NCI-H1417 treated with DMSO at 0.1 percent for 48 hours (cell line): ENCODE results near the gene PRKCE.
"Not testable (repeated sequence)": the region's sequence is repeated elsewhere in the genome, so short reads cannot be mapped to it uniquely, and the experiment has no call there.

Source experiments
- DNase-seq: peaks from one replicate; lab custom pipeline; 2025; lab: John Stamatoyannopoulos, UW

Gene PRKCE

DNA sequence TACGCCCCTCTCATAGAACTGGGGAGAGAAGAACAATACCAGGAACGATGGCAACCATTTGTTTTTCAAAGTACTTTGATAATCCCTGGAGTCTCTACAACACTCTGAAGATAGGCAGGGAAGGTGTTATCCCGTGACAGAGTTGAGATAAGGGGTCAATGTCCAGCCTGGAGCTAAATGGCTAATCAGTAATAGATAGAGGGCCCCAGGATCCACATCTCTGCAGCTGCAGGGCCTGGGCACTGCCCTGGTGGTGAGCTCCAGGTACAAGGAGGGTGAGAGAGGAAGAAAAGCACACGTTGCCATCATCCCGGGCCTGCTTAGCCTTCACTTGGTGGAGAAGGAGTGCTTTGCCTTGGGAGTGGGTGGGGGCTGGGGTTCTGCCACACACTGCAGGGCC, 260.6 kb downstream of the PRKCE start:
- no peak for DNase-seq

DNA sequence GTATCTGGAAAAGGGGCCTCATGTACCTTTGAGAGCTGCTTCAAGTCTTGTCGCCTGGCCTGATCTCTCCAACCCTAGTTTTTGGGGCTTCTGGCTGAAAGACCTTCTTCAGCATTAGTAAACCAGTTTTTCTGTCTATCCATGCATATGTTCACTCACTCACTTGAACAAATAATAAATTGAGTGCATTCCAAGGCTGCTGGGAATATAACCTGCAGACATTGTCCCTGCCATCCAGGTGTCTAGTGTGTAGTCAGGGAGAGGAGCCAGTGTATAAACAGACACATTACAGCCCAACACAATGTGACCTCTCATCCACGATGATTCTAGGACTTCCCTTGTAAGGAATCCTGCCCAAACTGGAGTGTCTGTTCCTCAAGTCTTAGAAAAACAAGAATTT, 262.1 kb downstream of the PRKCE start:
- no peak for DNase-seq

DNA sequence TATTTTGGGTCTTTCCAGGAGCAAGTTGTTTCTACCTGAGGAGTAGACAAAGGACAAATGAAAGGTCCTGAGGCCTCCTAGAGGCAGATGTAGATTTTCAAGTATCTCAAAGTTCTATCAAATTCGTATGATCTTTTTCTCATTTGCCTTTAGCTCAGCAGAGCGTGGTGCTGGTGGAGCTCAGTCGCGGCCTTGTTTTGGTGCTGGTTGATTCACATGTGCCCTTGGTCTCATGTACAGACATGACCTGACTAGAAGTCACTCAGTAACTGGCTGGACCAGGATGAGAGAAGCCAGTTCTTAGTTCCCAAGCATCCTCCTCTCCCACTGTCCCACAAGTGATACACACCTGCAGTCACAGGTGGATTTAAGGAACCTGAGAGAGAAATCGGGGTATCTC, 264.0 kb downstream of the PRKCE start:
- no peak for DNase-seq

DNA sequence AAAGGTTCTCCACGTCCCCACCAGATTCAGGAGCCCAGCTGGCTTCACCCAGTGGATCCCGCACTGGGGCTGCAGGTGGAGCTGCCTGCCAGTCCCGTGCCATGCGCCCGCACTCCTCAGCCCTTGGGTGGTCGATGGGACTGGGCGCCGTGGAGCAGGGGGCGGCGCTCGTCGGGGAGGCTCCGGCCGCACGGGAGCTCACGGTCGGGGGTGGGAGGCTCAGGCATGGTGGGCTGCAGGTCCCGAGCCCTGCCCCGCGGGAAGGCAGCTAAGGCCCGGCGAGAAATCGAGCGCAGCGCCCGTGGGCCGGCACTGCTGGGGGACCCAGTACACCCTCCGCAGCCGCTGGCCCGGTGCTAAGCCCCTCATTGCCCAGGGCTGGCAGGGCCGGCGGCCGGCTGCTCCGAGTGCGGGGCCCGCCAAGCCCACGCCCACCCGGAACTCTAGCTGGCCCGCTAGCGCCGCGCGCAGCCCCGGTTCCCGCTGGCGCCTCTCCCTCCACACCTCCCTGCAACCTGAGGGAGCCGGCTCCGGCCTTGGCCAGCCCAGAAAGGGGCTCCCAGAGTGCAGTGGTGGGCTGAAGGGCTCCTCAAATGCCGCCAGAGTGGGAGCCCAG, 266.2 kb downstream of the PRKCE start:
- DNase-seq = not testable (repeated sequence)

DNA sequence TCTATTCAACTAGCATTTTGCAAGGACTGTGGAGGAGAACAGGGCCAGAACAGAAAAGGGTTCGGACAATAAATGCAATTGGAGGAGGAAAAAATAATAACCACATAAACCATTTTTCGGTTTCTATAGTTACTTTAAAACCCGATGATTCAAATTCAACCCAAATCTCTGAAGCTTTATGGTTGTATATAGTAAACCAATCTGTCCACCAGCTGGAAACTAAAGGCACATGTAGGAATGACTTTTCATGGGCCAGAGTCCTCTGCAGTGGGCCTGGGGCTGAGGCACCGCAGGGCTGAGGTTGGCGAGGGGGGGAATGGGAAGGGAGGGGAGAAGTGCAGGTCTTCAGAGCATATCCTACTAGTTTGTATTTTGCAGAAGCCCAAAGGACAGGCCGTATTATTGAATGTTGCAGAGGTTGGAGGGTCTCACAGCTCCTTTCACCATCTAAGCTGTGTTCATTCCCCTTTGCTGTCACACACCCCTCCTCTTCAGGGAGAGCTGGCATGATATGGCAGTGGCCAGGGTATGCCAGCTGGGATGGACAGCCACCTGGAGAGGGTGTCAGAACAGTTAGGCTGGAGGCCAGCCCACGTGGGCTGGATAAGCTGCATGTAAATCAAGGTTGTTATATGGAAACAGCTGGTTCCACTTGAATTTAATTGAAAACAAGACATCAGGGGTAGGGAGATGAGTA, 267.1 kb downstream of the PRKCE start:
- no peak for DNase-seq

DNA sequence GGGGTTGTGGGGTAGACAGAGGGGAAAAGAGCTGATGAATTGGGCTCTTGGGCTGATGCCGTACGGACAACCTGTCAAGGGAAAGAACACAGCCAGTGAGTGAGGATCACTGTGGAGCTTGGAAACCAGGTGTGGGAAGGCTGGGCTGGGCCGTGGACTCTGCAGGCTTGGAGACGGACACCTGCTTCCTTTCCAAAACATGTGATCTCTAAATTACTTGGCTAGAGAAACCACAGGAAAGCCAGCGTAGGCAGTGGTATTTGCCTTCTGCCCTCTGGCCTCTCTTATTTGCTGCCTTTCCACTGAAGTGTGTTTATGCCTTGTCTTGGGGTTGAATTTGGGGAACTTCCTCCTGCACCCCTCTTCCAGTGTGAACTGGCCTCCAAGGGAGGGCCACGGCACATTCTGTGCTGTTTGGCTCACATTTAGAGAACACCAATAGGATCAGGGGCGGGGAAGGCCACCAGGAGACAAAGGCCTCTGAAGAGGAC, 267.7 kb downstream of the PRKCE start:
- no peak for DNase-seq

DNA sequence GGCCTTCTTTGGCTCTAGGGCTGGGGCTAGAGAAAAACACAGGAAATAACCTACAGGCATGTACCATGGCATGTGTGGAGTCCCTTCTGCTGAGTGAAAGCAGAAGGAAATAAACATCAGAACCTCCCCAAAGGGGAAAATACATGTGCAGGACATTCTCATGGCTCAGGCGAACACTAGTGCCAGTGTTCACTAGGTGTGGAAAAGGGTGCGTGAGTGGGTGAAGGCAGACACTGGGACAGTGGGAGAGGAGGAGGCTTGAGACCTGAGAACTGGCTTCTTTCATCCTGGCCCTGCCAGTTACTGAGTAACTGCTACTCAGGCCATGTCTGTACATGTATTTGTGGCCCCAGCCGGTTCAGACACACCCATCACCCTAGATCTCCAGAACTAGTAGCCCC, 268.2 kb downstream of the PRKCE start:
- DNase-seq = no peak

DNA sequence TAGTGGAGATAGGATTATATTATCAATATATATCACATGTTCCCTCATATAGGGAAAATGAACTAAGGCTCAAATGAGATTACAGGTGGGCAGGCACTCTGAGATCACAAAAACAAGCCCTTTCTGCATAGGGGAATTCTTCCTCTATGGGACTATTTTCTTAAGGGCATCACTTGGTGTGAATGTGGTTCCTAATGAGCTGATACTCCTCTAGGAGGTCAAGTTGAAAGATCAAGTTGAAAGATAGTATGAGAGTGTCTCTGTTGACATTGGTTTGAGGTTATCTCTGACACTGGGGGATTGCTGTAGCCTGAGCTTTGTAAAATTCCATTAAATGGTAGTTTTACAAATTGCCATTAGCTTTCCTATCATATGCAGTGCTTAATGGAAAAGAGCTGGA, 270.4 kb downstream of the PRKCE start:
- DNase-seq = no peak

DNA sequence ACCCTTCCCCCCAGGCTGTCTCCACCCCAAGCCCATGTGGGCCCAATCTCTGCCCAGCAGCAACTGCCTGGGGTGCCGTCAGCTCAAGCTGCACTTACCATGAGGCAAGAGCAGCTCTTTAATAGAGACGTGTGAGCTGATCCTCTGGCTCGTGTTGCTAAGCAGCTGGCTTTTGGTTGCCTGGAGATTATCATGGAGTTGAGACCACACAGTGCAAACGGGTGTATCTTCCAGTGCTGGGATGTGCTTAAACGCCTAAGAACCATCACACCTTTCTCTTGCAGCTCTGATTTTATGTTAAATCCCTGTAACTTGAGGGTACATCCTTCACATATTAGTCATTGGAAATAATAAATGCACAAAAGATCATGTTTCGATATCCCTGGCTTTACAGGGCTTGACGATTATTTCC, 271.1 kb downstream of the PRKCE start:
- peak; percentile 48 for DNase-seq

DNA sequence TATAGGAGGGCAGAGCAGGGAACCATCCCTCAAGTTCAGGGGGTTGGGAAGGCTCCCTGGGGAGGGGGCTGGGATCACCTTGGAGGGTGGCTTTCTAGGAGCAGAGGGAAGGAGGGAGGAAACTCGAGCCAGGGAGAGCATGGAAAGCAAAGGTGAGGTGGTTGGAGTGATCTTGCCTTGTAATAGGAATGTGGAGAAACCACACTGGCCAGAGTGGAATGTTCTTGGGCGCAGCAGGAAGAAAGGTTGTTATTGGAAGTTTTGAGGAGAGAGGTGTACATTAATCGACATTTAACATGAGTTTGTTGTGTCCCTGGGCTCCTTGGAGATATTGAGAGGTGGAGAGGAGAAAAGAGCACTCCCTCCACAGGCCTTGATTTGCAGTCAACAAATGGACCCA, 272.2 kb downstream of the PRKCE start:
- DNase-seq = no peak

DNA sequence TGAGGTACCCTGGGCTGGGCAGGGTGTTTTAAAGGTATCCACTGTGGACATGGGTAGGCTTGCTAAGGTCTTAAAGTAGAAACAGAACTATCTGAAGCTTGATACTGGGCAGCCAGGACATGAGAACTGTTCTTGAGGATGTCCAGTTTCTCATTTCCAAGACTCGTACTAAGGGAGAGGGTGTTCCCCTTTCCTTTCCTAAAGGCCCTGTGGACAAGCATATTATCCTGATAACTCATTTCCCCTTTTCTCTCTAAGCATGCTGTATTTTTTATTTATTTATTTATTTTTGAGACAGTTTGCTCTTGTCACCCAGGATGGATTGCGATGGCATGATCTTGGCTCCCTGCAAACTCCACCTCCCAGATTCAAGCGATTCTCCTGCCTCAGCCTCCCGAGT, 273.6 kb downstream of the PRKCE start:
- DNase-seq = no peak

DNA sequence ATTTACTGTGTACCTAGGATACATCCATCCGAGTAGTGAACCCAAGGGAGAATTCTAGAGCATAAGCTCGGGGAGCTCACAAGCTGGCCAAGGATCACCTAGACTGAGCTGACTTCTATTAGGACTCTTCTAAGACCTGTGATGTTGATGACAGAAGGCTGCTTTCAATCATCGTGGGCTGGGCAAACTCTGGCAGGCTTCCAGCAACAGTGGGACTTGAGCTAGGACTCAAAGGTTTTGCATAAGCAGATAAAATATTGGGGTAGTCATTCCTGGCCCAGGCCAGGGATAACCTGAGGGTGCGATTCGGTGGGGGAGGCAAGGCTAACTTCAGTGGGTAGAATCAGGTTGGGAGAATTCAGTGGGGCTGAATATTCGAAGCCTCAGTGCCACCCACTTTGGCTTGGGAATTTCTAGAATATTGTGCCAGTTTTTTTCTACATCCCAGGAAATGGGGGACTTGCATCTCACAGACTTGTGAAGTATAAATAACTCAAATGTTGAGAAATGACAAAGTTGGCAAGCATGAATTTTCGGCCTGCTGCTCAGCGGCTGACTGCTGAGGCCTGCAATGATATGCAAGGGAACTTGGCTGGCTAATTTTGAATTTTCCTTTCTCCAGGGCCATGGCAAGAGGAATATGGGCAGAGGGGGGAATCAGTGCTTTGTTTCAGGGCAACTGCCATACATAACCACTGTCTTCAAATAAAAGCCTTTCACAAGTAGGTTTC, 274.3 kb downstream of the PRKCE start:
- no peak for DNase-seq

DNA sequence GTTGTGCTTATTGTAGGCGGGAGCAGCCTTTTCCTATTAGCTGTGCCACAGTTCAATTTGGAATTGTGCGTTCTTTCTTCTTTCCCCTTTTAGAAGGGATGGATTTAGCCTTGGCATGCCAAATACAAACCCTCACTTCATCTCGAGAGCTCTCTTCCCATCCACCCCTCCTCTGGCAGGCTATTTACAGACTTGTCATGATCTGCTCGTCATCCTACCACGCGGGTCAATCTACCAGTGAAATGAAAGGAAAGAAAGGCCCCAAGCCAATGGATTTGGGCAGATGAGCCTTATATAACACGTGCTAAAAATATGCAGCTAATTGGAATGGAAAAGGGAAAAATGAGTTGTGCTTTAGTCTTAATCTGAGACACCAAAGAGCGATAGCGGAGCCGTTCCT, 277.5 kb downstream of the PRKCE start:
- no peak for DNase-seq

DNA sequence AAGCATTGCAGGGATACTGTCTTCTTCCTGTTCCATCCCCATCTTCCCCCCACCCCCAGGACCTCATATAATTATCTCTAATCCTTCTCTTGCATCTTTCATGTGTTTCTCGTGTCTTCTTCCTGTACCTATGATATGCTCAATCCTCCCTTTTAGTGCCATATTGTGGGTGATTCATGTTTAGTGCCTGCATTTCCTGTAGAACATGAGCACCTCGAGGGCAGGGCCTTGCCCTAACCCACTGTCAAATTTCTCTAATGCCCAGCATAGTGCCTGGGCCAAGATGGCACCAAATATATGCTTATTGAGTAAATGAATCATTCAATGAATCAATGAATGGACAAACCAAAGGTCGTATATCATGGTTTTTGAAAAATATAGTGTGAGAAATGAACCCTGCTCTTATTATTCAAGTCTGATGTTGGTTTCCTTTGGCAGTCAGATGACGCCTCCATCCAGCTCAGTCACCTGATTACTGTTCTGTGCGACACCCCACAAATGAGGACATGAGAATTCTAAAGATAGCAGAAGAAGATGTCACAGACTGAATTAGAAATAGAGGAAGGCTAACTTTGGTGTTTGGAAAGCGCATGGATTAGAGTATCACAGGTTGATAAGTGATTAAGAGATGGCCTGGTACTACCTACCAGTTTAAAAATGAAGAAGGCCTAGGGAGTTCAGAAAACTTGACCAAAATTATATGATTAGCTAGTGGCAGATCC, 278.4 kb downstream of the PRKCE start:
- DNase-seq = no peak

DNA sequence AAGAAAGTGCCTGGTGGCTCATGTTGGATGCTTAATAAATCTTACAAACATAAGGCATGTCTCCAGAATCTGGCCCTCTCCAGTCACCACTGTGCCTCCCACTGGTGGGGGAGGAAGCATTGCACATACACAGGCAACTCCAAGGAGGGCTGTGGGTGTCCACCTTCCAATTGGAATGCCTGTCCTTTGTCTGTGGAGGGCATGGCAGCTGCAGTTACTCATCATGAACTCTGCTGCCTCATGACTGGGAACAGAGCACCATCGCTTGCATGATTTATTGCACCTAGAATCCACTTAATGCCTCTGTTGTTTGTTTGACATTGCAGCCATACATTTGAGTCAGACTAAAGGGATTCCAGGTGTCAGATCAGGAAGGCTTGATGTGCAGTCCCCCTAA, 278.9 kb downstream of the PRKCE start:
- peak; percentile 30 for DNase-seq

DNA sequence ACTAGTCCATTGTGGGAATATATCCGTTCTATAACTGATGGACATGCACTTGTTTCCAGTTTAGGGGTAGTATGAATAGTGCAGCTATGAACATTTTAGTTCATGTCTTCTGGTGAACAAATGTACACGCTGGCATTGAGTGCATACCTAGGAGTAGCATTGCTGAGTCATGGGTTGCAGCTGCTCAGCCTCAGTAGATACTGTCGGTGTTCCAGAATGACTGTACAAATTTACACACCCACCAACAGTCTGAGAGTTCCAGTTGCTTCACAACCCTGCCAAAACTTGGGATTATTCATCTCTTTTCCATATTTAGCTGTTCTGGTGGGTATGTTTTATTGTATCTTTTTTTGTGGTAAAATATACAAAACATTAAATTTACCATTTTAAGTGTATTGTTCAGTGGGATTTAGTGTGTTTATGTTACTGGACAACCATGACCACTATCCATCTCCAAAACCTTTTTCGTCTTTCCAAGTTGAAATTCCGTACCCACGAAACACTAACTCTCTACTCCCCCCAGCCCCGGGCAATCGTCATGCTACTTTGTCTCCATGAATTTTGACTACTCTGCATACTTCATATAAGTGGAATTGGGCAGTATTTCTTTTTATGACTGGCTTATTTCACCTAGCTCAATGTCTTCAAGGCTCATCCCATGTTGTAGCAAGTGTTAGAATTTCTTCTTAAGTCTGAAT, 281.0 kb downstream of the PRKCE start:
- no peak for DNase-seq

DNA sequence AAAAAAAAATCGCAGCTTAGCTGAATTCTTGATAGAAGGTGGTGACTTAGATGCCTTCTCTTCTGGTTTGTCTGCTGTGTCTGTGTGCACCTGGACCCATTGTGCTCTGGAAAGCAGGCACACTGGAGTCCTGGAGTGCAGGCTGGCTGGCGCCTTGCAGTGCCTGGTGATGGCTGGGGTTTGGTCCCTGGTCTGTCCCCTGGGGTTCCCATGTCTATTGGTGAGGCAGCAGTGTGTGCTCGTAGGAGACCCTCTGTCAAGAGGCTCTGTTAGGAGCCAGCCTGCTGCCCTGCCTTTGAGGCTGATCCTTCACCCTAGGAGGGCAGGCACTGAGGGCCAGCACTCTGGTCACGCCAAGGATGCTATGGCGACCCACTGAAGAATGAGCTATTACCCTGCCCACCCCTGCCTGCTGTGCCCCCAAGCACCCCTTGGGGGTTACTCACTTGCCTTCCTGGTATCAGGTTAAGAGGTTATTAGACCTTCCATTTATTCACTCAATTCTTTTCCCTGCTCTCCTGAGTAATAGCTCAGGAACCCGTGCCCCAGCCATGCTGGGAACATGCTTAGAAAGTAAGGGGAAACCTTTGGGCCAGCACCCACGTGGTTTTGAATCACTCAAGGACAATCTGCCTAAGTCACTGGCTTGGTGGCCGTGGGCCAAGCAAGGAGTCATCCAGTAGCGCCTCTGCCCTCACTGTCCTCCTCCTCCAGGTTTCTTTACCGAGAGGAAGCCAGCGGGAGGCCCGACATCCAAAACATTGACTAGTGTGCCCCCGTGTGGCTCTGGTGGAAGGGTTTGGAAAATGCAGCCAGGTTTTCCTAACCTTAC, 284.5 kb downstream of the PRKCE start:
- DNase-seq = peak; percentile 33

DNA sequence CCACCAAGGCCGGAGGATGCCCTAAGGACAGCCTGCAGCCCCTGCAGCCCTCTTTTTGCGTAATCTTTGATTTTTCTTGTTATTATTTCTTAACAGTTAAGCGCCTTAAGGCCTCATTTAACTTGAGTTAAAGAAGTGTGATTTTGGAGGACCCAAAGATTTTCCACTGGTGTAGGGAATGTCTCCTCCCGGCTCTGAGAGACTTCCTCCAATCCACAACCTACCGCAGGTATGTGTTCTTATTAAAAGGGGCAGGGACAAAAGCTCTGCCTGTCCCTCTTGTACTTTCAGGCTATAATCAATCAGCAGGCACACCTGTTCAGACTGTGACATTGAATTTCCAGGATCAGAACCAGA, 285.1 kb downstream of the PRKCE start:
- DNase-seq = no peak

DNA sequence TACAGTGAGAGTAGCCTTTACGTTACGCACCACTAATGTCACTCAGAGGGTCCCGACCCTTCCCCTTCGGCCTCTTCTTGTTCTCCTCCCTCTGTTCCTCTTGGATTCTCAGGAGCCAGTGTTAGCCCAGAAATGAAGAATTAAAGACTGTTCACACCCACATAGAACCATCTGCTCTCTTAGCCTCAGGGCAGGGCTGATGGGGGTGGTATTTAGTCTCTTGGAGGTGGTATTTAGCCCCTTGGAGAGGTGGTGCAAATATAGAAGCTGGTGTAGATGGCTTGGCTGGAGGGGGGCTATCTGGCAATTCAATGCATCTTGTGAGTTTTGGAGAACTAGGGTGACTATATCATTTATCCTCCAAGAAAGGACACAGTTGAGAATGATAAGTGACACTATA, 286.5 kb downstream of the PRKCE start:
- DNase-seq = no peak

DNA sequence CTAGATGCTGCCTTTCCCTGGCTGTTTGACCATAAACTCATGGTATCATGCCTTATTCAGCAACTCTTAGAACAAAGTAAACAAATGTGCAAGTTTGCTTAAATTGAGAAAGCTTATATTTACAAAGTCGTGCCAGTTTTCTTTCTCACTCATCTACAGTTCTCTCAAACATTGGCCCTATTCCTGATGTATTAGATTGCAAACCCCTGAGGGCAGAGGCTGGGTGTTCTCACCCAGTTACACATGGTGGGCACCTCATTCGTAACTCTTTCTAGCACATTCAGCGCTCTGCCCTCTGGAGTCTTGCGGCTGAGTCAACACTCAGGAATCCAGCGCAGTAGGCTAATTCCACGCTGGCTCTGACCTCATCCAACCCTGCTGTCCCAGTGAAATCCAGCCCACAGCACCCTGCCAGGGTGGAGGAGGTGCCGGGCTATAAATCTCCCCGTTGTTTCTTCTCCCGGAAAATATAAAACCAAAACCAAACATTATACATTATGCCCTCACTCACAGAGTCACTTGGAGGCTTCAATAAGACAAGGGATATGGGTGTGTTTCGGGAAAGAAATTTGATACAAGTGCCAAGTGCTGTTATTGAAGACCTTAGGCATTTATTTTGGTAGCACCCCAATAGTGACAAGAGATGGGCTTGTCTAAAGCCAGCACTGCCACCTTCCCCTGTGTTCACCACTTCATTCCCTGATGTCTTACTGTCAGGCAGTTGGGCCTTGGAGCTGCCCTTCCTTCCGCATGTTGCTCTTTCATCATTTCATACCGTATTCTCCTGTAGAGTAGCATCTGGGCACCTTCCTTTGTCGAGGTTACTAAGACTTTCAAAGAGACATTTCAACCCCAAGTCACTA, 287.4 kb downstream of the PRKCE start:
- no peak for DNase-seq
